GM20000 (cell line): ENCODE measurements around the gene TSC1.

Experiments
- DNase-seq: peaks from one replicate; pipeline ENCODE4 v3.0.0; 2012; ENCODE audit warnings: low spot score
- TF ChIP-seq, protein P1 (sequence below): IDR thresholded peaks from 2 replicates; pipeline ENCODE4 v1.5.1; 2012; ENCODE audit warnings: mild to moderate bottlenecking, control low read depth; ENCODE audit errors: extremely low read depth, missing control alignments

Gene TSC1

DNA sequence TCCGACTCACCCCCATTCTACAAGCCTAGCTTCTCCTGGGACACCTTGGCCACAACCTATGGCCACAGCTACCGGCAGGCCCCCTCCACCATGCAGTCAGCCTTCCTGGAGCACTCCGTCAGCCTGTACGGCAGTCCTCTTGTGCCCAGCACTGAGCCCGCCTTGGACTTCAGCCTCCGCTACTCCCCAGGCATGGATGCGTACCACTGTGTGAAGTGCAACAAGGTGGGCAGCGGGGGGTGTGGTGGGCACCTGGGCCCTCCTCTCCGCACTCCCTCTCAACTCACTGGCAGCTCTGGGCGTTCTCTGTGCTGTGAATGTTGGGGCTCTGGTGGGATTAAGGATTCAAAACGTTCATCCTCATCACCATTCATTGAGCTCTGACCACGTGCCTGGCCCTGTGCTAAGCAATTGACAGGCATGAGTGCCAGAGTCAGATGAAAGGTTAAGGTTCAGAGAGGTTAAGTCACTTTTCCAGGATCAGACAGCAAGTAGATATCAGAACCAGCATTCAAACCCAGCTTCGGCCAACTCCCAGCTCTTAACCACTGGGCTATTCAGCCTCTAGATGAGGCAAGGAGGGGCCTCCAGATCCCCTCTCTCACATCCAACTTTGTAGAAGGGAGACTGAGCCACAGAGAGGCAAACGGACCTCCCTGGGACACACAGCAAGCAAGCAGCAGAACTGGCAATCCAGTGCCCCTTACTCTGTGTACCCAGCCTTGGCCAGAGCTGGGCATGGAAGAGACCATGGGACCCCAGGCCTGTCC lies 44.0 kb upstream of the TSC1 start:
- TF ChIP-seq, protein P1, sequence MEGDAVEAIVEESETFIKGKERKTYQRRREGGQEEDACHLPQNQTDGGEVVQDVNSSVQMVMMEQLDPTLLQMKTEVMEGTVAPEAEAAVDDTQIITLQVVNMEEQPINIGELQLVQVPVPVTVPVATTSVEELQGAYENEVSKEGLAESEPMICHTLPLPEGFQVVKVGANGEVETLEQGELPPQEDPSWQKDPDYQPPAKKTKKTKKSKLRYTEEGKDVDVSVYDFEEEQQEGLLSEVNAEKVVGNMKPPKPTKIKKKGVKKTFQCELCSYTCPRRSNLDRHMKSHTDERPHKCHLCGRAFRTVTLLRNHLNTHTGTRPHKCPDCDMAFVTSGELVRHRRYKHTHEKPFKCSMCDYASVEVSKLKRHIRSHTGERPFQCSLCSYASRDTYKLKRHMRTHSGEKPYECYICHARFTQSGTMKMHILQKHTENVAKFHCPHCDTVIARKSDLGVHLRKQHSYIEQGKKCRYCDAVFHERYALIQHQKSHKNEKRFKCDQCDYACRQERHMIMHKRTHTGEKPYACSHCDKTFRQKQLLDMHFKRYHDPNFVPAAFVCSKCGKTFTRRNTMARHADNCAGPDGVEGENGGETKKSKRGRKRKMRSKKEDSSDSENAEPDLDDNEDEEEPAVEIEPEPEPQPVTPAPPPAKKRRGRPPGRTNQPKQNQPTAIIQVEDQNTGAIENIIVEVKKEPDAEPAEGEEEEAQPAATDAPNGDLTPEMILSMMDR: no peak
- DNase-seq: no peak

DNA sequence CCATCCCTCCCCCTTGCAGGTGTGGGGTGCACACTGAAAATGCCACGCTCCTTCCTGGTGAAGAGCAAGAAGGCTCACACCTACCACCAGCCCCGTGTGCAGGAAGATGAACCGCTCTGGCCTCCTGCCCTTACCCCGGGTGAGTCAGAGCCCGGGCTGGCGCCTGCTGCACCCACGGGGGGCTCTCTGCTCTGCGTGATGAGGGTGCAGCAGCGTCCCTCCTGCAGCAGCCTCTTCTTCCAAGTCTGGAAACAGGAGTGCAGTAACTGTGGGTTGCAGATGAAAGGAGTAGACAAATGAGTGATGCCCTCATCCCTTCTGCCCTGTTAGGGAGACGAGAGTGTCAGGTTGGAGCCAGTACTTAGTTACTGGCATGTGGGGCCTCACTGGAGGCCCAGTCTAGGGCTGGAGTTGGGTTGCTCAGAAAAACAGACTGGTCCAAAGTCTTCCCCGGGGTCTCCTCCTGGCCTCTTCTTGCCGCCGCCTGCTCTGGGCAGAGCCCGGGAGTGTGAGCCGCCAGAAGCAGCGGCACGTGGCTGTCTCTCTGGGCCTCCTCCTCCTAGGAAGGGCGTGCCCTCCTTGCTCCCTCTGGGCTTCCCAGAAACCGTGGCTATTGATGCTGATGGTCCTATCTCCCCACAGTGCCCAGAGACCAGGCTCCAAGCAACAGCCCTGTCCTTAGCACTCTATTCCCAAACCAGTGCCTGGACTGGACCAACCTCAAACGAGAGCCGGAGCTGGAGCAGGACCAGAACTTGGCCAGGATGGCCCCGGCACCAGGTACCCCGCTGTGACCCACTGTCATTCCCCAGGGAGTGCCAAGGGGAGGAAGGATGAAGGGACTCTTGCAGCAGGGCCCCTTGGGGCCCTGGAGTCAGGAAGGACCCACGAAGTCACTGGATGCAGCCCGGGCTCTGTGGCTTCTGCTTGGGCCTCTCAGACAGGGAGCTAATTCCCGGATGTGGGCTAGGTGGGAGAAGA lies 42.5 kb upstream of the TSC1 start:
- TF ChIP-seq, protein P1: no peak
- no peak for DNase-seq

- TF ChIP-seq, protein P1: no peak
- DNase-seq: no peak
Measured at GRCh38 chr9:132986114-132986513, 41.7 kb upstream of the TSC1 start.

GRCh38 chr9:132985489-132985888 lies 41.1 kb upstream of the TSC1 start:
- TF ChIP-seq, protein P1: no peak
- DNase-seq: no peak

- TF ChIP-seq, protein P1: no peak
- no peak for DNase-seq
Measured at GRCh38 chr9:132985071-132985350, 40.6 kb upstream of the TSC1 start.

GRCh38 chr9:132984202-132985070 lies 40.0 kb upstream of the TSC1 start:
- DNase-seq: no peak
- TF ChIP-seq, protein P1: no peak
